Activated CD8-positive, alpha-beta memory T cell treated with anti-CD3 and anti-CD28 coated beads for 48 hours (primary cell): ENCODE measurements around the gene ALCAM.
"Not testable (repeated sequence)": the region's sequence is repeated elsewhere in the genome, so short reads cannot be mapped to it uniquely, and the experiment has no call there.

Source experiments
- DNase-seq, 3 experiments: peaks; one replicate each; pipeline ENCODE4 v3.0.0-alpha.2; 2020; ENCODE audit warnings: low read depth in 2 of 3, low spot score in 2 of 3

ALCAM gene

DNA sequence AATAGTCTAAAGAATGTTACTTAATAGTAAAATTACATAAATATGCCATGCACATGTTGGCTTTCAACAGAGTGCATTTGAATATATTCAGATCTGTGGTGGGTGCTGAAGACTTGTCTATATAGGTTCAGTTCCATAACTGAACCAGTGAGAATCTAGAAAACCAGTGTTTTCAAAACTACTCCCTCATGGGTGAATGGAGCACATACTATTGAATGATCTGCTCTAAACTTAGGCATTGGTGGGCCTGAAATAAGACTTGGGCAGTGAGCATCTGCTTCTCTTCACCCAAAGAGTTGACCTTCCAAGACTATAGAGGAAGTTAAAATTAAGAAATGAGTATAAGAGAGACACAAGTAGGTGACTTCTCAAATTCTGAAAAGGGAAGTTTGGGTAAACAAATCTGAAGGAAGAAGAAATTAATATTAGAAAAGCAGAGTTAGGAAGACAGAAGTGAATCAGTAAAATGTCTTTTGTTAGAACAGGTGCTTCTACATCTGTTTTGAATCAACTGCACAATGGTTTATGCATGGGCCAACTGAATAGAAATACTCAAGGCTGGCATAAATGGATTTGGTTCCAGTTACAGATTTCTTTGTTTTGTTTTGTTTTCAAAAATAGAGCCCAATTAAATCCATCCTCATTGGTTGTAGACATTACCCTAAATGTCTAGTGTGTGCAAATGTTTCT is 19.3 kb downstream of the ALCAM start:
- no peak for DNase-seq

DNA sequence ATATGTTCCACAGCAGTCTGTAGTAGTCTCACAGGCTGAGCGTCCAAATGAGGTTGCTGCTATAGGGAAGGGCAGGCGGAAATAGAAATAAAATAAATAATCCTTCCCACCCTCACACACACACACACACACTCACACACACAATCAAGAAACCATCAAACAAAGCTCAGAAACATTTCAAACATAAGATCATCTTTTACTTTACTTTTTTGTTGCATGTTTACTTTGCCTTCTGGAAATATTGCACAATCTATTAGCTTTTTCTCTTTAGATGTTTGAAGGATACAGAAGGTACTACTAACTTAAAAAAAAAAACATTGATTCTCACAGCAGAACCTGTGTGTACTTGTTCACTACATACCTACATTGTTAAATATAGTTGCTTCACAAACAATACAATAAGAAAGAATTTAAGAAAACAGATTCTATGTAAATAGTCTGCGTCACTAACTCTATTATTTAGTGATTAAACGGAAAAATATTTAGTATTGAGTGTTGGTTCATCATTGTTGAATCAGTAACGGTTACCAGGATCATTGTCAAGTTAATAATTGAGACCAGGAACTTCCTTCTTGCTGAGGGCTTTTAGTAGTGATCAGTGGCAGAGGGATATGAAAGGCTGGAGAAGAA is 20.5 kb downstream of the ALCAM start:
- DNase-seq = no peak

DNA sequence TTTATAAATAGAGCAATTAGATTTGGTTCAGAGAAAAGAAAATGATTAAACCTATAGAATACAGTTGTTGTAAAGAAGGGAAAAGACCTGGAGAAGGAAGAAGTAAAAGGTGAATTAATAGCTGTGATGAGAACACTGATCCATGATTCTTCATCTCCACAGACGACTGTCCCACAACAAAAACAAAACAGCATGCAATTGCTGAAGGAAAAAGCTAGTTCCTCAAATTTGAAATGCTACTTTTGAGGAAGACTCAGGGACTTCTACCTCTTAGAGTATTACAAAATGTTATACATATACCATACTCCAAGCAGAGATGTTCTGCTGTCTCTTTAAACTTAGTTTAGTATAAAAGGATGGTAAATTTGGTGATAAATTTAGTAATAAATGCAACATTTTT is 21.5 kb downstream of the ALCAM start:
- DNase-seq = no peak

DNA sequence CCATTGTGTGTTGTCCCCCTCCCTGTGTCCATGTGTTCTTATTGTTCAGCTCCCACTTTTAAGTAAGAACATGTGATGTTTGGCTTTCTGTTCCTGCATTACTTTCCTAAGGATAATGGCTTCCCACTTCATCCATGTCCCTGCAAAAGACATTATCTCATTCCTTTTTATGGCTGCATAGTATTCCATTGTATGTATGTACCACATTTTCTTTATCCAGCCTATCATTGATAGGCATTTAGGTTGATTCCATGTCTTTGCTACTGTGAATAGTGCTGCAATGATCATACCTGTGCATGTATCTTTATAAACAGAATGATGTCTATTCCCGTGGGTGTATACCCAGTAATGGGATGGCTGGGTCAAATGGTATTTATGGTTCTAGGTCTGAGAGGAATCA is 23.1 kb downstream of the ALCAM start:
- not testable (repeated sequence) for DNase-seq

DNA sequence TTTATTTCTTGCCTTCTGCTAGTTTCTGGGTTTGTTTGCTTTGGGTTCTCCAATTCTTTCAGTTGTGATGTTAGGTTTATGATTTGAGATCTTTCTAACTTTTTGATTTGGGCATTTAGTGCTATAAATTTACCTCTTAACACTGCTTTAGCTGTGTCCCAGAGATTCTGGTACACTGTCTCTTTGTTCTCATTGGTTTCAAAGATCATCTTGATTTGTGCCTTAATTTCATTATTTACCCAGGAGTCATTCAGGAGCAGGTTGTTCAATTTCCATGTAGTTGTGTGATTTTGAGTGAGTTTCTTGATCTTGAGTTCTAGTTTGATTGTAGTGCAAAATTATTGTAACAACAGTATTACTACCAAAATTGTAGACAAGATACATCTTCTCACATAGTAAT is 25.9 kb downstream of the ALCAM start:
- not testable (repeated sequence) for DNase-seq

DNA sequence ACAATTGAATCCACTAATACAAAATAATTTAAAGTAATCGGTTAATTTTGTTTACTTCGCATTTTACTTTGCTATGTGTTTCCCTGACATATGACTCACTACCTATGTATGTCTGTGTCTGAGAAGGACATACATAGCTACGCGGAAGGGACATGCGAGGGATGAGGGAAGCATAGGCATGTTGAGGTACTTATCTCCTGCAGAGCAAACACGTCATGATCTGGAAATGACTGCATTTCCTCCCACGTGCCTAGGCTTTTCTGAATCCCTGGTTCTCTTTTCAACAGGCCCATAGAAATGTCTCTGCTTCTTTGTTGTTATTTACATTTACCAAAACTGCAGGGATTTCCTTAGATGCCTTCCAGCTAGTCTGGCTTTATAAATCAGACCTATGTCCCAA is 27.5 kb downstream of the ALCAM start:
- no peak for DNase-seq

DNA sequence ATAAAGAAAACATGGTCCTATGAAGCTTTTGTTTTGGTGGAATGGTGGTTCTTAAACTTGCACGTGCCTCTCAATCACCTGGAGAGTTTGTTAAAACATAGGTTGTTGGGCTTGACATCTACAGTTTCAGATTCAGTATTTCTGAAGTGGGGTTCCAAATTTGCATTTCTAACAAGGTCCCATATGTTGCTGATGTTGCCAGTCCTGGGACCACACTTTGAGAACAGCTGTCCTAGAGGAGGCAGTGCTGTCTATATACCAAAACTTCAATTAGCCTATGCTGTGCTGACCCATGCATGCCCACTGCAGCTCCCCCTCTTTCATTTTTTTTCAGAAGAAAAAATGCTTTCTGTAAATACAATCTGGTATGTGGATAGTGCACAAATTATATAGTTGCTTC is 31.3 kb downstream of the ALCAM start:
- no peak for DNase-seq

DNA sequence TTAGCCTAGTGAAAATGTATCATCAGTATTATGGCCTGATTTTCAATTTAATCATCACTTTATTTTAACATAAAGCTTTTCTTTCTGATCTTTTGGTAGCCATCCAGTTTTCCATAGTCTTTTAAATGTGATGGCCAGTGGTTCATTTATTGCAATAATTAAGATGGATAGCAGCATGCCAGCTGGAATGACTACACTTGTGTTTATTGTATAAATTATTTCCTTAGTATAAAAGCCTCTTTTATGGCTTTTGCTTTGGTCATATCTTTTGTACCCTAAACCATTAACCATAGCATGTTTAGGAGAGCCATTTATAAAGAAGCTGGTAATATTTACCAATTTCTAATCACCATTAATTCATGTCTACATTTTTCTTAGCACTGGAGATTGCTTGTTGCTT is 31.7 kb downstream of the ALCAM start:
- no peak for DNase-seq

DNA sequence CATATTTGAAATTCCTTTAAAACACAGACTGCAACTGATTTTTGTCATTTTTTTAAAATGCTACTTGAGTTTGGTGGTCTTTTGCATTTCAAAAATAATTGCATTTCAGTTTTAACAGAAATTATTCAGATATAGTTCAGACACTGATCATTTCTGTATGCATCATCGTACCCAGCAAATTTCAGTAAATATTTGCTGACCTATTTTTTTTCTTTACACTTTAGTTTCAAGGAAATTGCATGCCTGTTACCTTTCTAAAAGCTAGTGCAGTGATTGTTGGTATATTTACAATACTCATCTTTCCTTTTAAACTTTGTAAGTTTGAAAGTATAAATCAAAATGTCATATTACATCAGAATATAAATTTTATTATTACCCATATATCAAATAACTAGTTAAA is 32.4 kb downstream of the ALCAM start:
- no peak for DNase-seq

DNA sequence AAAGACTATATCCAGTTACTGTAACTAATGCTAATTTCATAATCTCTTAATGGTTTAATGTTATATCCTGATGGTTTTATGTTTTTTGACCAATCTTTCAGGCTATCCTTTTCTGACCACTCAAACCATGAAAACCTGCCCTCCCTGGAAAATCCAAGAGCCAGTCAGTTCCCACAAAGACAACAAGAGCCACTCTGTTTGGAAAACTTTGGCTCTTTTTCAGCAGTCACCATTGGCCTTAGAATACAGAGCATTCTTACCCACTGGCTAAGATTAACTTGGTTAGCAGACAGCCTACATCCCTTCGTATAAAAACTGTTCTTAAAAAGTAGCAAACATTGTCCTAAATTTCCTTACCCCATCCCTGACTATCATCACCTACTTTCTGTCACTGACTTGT is 32.9 kb downstream of the ALCAM start:
- DNase-seq = no peak

DNA sequence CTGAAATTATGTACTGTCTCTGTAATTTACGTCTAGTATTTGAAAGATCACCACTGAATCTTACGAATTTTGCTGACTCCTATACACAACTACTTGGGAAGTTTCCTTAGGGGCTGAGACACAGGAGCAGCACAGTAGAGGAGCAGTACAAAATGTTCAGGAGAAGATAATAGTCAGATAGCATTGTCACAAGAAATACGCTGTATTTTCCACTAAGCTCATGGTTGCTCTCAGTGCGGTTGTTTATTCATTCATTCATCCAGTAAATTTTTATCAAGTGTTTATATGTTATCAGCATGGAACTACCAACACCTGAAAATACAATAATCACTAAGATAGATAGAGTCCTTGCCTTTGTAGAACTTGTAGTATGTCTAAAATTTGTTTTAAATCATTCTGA is 34.5 kb downstream of the ALCAM start:
- DNase-seq = no peak

DNA sequence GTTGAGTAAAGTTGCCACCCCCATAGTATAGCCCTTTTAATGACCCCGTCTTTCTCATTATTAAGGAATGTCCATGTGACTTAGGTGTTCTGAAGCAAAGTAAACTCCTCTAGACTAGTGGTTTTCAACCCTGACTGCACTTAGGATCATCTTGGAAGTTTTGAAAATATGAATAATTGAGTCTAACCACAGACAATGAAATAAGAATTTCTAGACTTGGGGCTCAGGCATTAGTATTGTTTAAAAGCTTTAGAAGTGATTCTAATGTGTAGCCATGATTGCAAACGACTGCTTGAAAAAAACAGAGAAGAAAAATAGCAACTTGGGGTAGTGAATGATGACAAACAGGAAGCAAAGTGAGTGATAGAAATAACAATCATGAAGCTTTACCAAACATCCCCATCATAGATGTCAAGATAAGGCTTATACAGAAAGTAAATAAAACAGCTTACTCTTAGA is 35.0 kb downstream of the ALCAM start:
- no peak for DNase-seq

DNA sequence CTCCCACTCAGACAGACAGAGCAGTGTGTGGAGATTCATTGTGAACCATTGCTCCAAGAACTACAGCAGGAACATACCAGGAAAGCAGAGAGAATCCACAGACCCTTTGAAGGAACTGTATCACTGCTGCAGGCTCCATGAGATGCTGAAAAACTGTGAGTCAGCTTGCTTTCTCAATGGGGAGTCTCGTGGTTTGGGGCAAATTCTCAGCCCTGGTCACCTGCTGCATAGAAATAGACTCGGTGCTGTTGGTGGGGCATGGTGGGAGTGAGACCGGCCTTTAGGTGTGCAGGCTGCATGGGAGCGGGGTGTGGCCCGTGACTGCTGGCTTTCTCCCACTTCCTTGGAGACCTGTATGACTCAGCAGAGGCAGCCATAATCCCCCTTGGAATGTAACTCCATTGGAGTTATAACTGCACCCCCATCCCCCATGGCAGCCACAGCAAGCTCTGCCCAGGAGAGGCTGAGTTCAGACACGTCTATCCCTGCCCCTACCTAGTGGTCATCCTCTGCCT is 35.6 kb downstream of the ALCAM start:
- no peak for DNase-seq

DNA sequence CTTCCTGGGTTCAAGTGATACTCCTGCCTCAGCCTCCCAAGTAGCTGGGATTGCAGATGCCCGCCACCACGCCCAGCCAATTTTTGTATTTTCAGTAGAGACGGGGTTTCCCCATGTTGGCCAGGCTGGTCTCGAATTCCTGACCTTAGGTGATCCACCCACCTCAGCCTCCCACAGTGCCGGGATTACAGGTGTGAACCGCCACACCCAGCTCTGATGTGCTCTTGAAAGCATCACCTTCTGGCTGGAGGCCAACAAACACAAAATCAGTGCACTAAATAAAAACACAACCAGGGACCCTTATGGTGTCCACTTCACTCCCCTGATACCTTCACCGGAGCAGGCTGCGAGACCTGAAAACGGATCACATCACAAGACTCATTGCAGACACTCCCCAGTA is 36.3 kb downstream of the ALCAM start:
- DNase-seq = not testable (repeated sequence)

DNA sequence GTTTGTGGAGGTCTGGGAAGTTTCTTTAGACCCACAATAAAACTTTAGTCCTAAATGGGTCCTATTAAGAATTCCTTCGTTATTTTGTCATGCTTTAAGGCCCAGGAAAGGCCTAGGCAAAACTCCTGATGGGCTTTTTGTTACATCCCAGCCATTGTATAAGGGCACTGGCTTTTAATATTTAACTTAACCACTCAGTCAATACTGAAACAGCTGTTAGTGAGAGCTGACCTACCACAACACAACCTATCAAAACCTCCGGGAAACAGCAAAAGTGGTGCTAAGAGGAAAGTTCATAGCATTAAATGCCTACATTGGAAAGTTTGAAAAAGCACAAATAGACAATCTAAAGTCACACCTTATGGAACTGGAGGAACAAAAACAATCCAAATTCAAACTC is 39.6 kb downstream of the ALCAM start:
- DNase-seq = no peak

DNA sequence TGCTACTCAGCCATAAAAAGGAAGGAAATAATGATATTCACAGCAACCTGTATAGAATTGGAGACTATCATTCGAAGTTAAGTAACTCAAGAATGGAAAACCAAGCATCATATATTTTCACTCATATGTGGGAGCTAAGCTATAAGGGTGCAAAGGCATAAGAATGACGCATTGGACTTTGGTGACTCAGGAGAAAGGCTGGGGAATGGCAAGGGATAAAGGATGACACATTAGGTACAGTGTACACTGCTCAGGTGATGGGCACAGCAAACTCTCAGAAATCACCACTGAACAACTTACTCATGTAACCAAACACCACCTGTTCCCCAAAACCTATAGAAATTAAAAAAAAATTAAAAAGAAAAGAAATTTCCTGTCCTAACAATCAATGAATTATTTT is 42.7 kb downstream of the ALCAM start:
- no peak for DNase-seq

DNA sequence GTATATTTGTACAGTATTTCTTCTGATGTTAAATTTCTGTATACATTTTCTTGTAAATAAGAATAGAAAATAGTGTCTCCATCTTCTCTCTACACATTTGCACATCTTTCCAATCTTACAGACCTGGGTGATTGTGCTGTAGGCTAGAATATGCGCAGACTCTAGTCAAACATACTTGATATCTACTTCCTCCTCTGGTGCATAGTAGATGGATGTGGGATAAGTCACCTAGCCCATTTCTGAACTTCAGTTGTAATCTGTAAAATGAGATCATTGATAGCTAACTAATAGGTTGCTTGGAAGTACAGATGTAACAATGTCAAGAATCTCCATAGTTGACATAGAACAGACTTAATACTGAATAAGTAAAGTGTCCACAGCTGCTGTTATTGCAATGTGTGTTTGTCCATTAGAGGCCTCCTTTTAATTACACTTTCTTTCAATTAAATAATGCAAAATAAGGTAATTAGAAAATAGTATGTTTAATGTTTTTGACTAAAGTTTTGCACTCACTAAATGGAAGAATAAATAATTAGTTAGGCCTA is 46.7 kb downstream of the ALCAM start:
- DNase-seq = no peak

DNA sequence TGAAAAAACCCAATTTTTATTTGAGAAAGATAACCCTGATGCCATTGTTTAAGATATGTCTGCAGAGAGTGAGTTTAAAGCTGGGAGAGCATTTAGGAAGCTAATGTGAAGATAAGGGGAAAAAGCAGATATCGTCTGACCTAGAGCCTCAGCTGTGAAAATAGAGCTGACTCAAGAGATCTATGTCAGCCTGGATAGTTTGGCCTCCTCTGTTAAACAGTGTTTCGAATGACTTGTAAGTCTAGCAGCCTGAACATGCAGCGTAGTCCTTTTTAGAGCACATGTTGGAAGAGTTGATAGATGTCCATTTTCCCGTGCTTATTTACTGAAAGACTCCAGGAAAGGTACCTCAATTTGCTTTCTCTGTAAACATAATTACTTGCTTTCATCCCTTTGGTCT is 48.1 kb downstream of the ALCAM start:
- DNase-seq = no peak

DNA sequence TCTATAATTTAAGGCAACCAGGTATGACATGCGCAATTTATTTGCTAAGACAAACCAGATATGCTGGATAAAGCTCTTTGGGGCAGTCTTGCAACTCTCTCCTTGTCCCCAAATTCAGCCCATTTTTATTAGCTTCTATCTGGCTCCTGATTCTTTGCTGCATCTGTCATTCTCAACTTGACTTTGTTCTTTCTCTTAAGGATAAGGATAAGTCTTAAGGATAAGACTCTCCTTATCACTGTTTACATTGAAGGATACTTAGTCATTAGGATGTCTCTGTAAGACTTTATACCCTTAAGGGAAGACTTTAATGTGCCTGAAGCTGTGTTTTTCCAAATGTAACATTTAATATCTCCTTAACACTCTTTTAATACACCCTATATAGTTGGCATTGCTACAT is 49.2 kb downstream of the ALCAM start:
- no peak for DNase-seq

DNA sequence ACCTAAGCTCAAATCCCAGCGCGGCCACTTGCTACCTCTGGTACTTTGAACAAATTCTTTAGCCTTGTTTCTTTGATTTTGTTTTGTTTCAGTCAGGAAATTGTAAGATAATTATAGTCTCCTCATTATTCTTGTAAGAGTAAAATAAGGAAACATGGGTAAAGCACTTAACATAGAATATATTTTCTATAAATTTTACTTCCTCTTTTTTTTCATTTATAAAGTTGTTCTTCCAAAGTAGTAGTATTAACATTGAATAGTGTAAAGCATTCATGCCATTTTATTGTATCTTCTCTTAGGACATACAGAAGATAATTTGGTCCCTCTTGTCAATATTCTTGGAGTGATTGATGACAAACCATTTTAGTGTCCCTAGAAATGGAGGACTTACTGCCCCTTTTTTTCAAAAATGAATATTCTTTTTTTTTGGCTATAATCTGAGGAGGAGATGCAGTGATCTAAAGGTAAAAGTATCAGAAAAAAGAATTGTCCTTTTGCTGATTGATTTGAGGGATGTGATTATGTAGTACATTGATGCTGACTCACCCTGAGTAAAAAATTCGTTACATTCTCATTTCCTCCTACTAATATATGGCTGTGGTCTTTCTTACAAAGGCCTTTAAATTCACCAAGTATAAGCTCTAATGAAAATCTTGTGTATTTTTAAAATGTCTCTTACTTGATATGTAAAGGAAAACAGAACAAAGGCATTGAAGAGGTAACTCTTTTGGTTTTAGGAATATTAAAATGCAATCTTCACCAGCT is 51.0 kb downstream of the ALCAM start:
- DNase-seq = no peak

DNA sequence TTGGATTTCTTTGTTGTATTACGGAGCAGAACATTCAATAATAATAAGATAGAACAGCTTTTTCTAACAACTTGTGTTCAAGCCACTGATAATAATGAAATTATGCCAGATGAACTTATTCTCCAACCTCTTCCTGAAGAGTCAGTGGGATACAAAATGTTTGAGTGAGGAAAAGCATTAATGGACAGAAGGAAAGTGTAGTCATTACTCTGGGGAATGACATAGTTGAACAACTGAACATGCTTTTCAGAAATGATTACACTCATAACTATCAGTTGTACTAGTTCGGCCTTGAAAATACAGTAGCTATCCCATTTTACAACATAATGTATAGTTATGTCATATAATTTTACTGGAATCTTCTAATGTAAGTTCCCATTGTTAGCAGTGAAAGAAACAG is 55.9 kb downstream of the ALCAM start:
- no peak for DNase-seq

DNA sequence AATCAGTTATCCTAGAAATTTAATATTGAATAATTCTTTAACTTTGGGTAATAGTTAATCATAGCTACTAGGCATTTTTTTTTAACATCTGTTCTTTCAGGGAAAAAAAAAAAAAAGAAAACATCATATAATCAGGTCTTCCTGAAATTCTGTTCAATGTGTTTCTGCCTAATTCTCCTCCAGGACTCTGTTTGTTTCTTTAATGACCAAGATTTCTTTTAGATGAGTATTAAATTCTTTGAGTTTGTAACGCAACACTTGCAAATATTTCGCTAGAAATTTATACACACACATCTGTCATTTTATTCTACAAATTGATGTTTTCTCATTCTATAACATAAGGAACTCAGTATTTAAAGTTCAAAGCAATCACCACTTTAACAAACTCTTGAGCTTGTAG is 56.7 kb downstream of the ALCAM start:
- DNase-seq = no peak
